Endothelial cell of umbilical vein (primary cell): ENCODE data around the gene FOXRED1.

Experiments
- EZH2 ChIP-seq: IDR thresholded peaks from 2 replicates; pipeline ENCODE4 v1.6.1; 2012; ENCODE audit warnings: borderline replicate concordance, low read depth, mild to moderate bottlenecking, moderate library complexity, low read length, inconsistent platforms; ENCODE audit not compliant: severe bottlenecking
- FOS ChIP-seq: IDR thresholded peaks from 2 replicates; pipeline ENCODE4 v1.6.1; 2011; ENCODE audit warnings: mild to moderate bottlenecking, low read length, moderate library complexity, borderline replicate concordance; ENCODE audit not compliant: insufficient read depth
- GATA2 ChIP-seq: IDR thresholded peaks from 2 replicates; pipeline ENCODE4 v1.7.0; 2011; ENCODE audit warnings: low read depth, mild to moderate bottlenecking, moderate library complexity, mixed read lengths, low read length; ENCODE audit not compliant: insufficient read length, insufficient read depth
- JUN ChIP-seq: IDR thresholded peaks from 2 replicates; pipeline ENCODE4 v1.6.1; 2011; ENCODE audit warnings: borderline replicate concordance, low read depth; ENCODE audit not compliant: insufficient read length, insufficient read depth
- MYC ChIP-seq: IDR thresholded peaks from one replicate; pipeline ENCODE4 v1.6.1; 2011; ENCODE audit warnings: mild to moderate bottlenecking, low read depth, low read length
- POLR2A ChIP-seq: IDR thresholded peaks from 2 replicates; pipeline ENCODE4 v1.6.1; 2012; ENCODE audit warnings: low read depth, mild to moderate bottlenecking, control low read depth, low read length
- POLR2AphosphoS5 ChIP-seq: IDR thresholded peaks from 2 replicates; pipeline ENCODE4 v1.6.1; 2012; ENCODE audit warnings: low read depth, mild to moderate bottlenecking, control low read depth, low read length, moderate library complexity; ENCODE audit not compliant: insufficient read depth
- TF ChIP-seq, protein P1 (sequence below), 2 donors: IDR thresholded peaks; 1 replicate in 1 of 2; 2 replicates in 1 of 2; pipeline ENCODE4 v1.5.1; 2011; ENCODE audit warnings: low read length in 2 of 2, mild to moderate bottlenecking in 2 of 2, moderate library complexity in 2 of 2, control low read depth in 1 of 2, inconsistent platforms in 1 of 2, low read depth in 1 of 2; ENCODE audit not compliant: insufficient read depth in 1 of 2; ENCODE audit errors: extremely low read depth in 1 of 2
- TF ChIP-seq, protein P2 (sequence below): IDR thresholded peaks from 2 replicates; pipeline ENCODE4 v1.6.1; 2011; ENCODE audit not compliant: insufficient read depth, insufficient read length

DNA sequence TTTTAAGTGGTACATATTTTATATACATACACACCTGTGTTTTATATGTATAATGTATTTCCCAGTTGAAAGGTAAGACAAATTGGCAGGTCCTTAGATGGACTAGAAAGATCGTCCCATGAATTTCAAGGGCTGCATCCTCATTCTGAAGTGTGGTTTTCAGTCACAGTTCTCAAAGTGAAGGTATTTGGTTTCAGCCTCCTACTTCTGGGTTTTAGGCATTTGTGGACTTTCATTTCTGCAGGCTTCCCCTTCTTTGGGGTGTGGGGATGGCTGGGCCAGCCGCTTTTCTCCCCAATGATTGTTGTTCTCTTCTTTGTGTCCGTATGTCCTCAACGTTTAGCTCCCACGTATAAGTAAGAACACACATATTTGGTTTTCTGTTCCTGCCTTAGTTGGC lies 44.9 kb downstream of the FOXRED1 start:
- TF ChIP-seq POLR2AphosphoS5 = no peak
- no peak for TF ChIP-seq POLR2A
- TF ChIP-seq, protein P1, sequence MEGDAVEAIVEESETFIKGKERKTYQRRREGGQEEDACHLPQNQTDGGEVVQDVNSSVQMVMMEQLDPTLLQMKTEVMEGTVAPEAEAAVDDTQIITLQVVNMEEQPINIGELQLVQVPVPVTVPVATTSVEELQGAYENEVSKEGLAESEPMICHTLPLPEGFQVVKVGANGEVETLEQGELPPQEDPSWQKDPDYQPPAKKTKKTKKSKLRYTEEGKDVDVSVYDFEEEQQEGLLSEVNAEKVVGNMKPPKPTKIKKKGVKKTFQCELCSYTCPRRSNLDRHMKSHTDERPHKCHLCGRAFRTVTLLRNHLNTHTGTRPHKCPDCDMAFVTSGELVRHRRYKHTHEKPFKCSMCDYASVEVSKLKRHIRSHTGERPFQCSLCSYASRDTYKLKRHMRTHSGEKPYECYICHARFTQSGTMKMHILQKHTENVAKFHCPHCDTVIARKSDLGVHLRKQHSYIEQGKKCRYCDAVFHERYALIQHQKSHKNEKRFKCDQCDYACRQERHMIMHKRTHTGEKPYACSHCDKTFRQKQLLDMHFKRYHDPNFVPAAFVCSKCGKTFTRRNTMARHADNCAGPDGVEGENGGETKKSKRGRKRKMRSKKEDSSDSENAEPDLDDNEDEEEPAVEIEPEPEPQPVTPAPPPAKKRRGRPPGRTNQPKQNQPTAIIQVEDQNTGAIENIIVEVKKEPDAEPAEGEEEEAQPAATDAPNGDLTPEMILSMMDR (IDR thresholded peaks at IDR 0.05; ENCODE audit: extremely low read depth in 1 of 2, insufficient read depth in 1 of 2, low read depth in 1 of 2, low read length in 2 of 2) = no peak
- no peak for TF ChIP-seq EZH2
- TF ChIP-seq, protein P2, sequence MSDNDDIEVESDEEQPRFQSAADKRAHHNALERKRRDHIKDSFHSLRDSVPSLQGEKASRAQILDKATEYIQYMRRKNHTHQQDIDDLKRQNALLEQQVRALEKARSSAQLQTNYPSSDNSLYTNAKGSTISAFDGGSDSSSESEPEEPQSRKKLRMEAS = no peak
- TF ChIP-seq JUN = no peak
- TF ChIP-seq GATA2 = no peak
- no peak for TF ChIP-seq MYC
- TF ChIP-seq FOS = no peak
